Measurements from ENCODE around the gene CDH13. TPM values are rescaled to one million over a fixed set of nuclear protein-coding genes. Genes with fewer than 3 reads are reported as not detected.

CDH13 gene
- total RNA-seq, 1 experiment from 2014 or later = 2.1 TPM

DNA sequence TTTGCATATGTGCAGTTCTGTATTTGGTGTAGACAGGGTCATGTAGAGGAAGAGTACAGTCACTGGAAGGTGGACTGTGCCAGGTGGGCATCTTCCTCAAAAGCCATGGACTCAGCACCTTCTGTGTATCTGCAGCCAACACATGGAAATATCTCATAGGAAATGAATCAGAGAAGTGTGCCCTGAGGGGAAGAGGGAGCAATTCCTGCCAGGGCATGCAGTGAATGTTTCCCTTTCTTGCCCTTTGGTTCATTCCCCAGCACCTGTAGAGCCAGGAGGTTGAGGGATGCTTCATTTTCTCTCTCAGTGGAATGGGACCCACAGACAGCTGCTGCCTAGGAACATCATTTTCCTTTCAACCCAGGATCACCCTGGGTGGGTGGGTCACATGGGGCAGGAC is 1034.9 kb downstream of the CDH13 start:
- Histone ChIP-seq H3K36me3 (ENCODE audit: insufficient read depth, low read length, poor library complexity, severe bottlenecking) (no peaks in the 10 kb centered on the region), H3K4me1 (ENCODE audit: insufficient read depth, low read length, poor library complexity, severe bottlenecking) (no peaks in the 10 kb centered on the region), H3K27me3 (replicated peaks; ENCODE audit: insufficient read depth, low read depth, low read length, poor library complexity) (peaks cover 20% of the 10 kb centered on the region), H3K27ac (ENCODE audit: low read depth, low read length, poor library complexity, severe bottlenecking) (no peak overlapping the region), H3K9me3 (ENCODE audit: low read depth, low read length, poor library complexity, severe bottlenecking) (no peaks in the 10 kb centered on the region), H3K4me3 (ENCODE audit: low read depth, low read length, poor library complexity, severe bottlenecking) (no peak overlapping the region)
- ChIA-PET CTCF (no interaction called here), POLR2A (ENCODE audit: low non-redundant PET) (no interaction called here)
- intact Hi-C loops (cut with micrococcal nuclease; ENCODE audit: unreplicated experiment) = no loop called here
- no TSS peak for BruUV-seq (replicated peaks)
- no peak for TF ChIP-seq CTCF (conservative IDR thresholded peaks at IDR 0.05; ENCODE audit: low read depth, low read length)
- TF ChIP-seq EZH2 (IDR thresholded peaks at IDR 0.05; ENCODE audit: borderline replicate concordance, low read depth, low read length, poor library complexity, severe bottlenecking) = no peak
- no peak for DNase-seq (ENCODE audit: low spot score)

DNA sequence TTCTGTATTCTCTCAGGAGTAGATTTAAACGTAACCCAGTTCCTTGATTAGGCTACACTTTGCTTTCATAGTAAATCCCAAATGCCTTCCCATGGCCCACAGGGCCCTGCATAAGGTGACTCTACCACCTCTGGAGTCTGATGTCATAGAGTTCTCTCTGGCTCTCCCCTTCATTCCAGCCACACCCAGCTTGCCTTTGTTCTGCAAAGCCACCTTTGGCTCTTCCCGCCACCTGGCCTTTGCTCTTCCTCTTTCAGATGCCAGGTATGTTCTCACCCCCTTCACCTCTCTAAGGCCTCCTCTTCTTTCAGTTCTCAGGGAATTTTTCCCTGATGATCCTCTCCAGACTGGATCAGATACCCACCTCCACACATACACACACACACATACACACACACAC is 1039.7 kb downstream of the CDH13 start:
- POLR2A ChIA-PET (ENCODE audit: low non-redundant PET) = no interaction called here
- intact Hi-C loops (cut with micrococcal nuclease; ENCODE audit: unreplicated experiment) = no loop called here
- Histone ChIP-seq H3K4me3 (ENCODE audit: low read depth, low read length, poor library complexity, severe bottlenecking) (no peak overlapping the region), H3K9me3 (ENCODE audit: low read depth, low read length, poor library complexity, severe bottlenecking) (no peaks in the 10 kb centered on the region), H3K27ac (ENCODE audit: low read depth, low read length, poor library complexity, severe bottlenecking) (no peak overlapping the region), H3K27me3 (replicated peaks; ENCODE audit: insufficient read depth, low read depth, low read length, poor library complexity) (peaks cover 15% of the 10 kb centered on the region), H3K4me1 (ENCODE audit: insufficient read depth, low read length, poor library complexity, severe bottlenecking) (no peaks in the 10 kb centered on the region), H3K36me3 (ENCODE audit: insufficient read depth, low read length, poor library complexity, severe bottlenecking) (no peaks in the 10 kb centered on the region)
- TF ChIP-seq EZH2 (IDR thresholded peaks at IDR 0.05; ENCODE audit: borderline replicate concordance, low read depth, low read length, poor library complexity, severe bottlenecking) (no peak), CTCF (conservative IDR thresholded peaks at IDR 0.05; ENCODE audit: low read depth, low read length) (no peak)
- BruUV-seq (replicated peaks) = no TSS peak
- CTCF ChIA-PET = no interaction called here
- DNase-seq (ENCODE audit: low spot score) = no peak

DNA sequence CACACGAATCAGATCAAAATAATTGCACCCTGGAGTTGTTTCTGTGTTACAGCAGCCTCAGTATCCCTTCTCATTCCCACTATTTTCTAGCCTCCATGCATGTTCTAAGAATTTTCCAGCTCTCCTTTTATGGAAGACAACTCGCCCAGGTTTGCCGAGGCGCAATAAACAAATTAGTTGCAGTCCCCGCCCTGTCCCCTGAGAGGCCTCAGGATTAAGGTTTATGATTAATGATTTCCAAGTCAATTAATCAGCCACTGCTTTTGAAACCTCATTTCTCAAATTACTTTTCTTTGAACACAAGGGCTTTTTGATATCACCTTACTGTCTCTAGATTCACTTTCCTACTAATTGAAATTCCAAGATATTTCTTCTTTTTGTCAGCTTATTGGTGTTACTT is 1042.7 kb downstream of the CDH13 start:
- BruUV-seq (replicated peaks) = no TSS peak
- Histone ChIP-seq H3K9me3 (ENCODE audit: low read depth, low read length, poor library complexity, severe bottlenecking) (no peaks in the 10 kb centered on the region), H3K27me3 (replicated peaks; ENCODE audit: insufficient read depth, low read depth, low read length, poor library complexity) (no peaks in the 10 kb centered on the region), H3K4me1 (ENCODE audit: insufficient read depth, low read length, poor library complexity, severe bottlenecking) (no peaks in the 10 kb centered on the region), H3K27ac (ENCODE audit: low read depth, low read length, poor library complexity, severe bottlenecking) (no peak overlapping the region), H3K36me3 (ENCODE audit: insufficient read depth, low read length, poor library complexity, severe bottlenecking) (no peaks in the 10 kb centered on the region), H3K4me3 (ENCODE audit: low read depth, low read length, poor library complexity, severe bottlenecking) (no peak overlapping the region)
- CTCF ChIA-PET = no interaction called here
- no peak for DNase-seq (ENCODE audit: low spot score)
- POLR2A ChIA-PET (ENCODE audit: low non-redundant PET) = no interaction called here
- intact Hi-C loops (cut with micrococcal nuclease; ENCODE audit: unreplicated experiment) = no loop called here
- TF ChIP-seq CTCF (conservative IDR thresholded peaks at IDR 0.05; ENCODE audit: low read depth, low read length) = no peak
- no peak for TF ChIP-seq EZH2 (IDR thresholded peaks at IDR 0.05; ENCODE audit: borderline replicate concordance, low read depth, low read length, poor library complexity, severe bottlenecking)

Data from A673 (cell line).